Upper lobe of left lung (tissue), 4 donors: ENCODE measurements around the gene MRNIP.

Source experiments
- EP300 ChIP-seq, 4 donors: sonication (generic); formaldehyde crosslinking; IDR thresholded peaks; one replicate each; pipeline ENCODE4 v1.5.1; 2017; ENCODE audit warnings: antibody characterized with exemption in 4 of 4, control low read depth in 2 of 4
- POLR2A ChIP-seq, 4 donors: fragments of 450-650 bp; IDR thresholded peaks; one replicate each; pipeline ENCODE4 v1.5.1; 2016 to 2017; ENCODE audit warnings: antibody characterized with exemption in 4 of 4, mild to moderate bottlenecking in 2 of 4
- TF ChIP-seq, protein P1 (sequence below), 6 experiments: fragments of 450-650 bp in 4 of 6; fragments of 200-600 bp in 2 of 6; sonication (generic) in 2 of 6; IDR thresholded peaks; one replicate each; pipeline ENCODE4 v1.5.1; 2016 to 2019; ENCODE audit warnings: antibody characterized with exemption in 6 of 6

DNA sequence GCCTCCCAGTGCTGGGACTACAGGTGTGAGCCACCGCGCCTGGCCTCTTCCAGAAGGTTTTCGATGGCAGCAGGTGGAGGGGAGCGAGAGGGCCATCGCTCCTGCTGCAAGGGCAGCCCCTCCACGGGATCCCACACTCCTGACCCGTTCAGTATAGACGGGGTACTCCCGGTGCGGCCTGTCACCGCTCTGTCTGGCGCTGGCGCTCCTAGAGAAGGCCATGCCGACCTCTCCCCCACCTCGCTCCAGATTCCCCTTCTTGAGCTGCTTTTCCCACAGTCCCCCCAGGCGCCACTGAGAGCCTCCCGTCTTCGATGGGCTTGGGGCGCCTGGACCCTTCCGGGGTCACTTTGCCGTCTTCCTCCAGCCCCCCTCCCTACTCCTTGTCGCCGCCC is 42.2 kb downstream of the MRNIP start:
- TF ChIP-seq, protein P1, sequence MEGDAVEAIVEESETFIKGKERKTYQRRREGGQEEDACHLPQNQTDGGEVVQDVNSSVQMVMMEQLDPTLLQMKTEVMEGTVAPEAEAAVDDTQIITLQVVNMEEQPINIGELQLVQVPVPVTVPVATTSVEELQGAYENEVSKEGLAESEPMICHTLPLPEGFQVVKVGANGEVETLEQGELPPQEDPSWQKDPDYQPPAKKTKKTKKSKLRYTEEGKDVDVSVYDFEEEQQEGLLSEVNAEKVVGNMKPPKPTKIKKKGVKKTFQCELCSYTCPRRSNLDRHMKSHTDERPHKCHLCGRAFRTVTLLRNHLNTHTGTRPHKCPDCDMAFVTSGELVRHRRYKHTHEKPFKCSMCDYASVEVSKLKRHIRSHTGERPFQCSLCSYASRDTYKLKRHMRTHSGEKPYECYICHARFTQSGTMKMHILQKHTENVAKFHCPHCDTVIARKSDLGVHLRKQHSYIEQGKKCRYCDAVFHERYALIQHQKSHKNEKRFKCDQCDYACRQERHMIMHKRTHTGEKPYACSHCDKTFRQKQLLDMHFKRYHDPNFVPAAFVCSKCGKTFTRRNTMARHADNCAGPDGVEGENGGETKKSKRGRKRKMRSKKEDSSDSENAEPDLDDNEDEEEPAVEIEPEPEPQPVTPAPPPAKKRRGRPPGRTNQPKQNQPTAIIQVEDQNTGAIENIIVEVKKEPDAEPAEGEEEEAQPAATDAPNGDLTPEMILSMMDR (IDR thresholded peaks at IDR 0.05) = no peak
- no peak for TF ChIP-seq EP300 (IDR thresholded peaks at IDR 0.05)
- no peak for TF ChIP-seq POLR2A (IDR thresholded peaks at IDR 0.05)
